ENCODE results near the gene ATP8A2.

- TF ChIP-seq EP300 (IDR thresholded peaks at IDR 0.05), result no peak
- no peak for TF ChIP-seq POLR2A (IDR thresholded peaks at IDR 0.05; ENCODE audit: low read depth)
- no peak for TF ChIP-seq CTCF (IDR thresholded peaks at IDR 0.05)
These were observed 444.5 kb downstream of the ATP8A2 start for GRCh38 chr13:25816239-25816638.
